ENCODE measurements around the gene PCBP3. TPM values are rescaled to one million over a fixed set of nuclear protein-coding genes. Genes with fewer than 3 reads are reported as not detected.
"Not testable (repeated sequence)": the region's sequence is repeated elsewhere in the genome, so short reads cannot be mapped to it uniquely, and the experiment has no call there.

The PCBP3 gene
- total and polyA plus RNA-seq, 10 of the 15 experiments (the other 5 are each of a cell fraction or from before 2014, with no cell fraction given) = 0.09 to 1.3 (median 0.46) TPM; not detected in 3

DNA sequence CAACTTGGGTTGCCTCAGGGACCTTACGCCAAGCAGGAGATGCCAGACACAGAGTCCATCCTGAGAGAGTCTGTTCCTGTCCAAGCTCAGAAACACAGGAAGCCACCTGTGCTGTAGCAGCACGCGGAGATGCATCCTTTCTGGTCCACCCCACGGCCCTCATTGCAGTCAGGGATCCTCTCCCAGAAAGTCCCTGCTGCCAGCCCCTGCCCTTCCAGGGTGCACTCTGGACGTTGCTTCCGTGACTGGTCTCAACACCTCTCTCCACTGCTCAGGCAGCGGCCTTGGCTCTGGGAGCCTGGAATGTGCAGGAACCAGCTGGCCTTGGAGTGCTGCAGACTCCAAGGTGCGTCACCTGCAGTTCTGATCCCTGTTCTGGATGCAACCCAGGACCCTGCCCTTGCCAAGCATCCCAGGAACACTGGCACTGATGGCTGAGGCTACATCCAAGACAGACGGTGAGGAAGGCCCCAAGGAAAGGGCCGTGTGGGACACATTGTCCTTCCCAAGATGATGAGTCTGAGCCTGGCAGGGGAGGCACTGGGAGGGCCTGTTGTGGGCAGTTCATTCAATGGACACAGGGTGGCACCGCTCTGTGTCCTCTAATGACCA, 316.4 kb downstream of the PCBP3 start:
- intact Hi-C loops (cut with micrococcal nuclease; ENCODE audit: unreplicated experiment) (no loop called here), in situ Hi-C loops (cut with MboI) (no loop called here)
- no peaks in the 10 kb centered on the region for H3K4me1 ChIP-seq (ENCODE audit: control insufficient read depth, insufficient read depth, low read length)
- no peak overlapping the region for H2AFZ ChIP-seq (ENCODE audit: control insufficient read depth, low read depth, low read length)
- no peak overlapping the region for H3K4me3 ChIP-seq
- no peaks in the 10 kb centered on the region for H4K20me1 ChIP-seq (ENCODE audit: control insufficient read depth, insufficient read depth)
- BruUV-seq (replicated peaks) = no TSS peak
- ChIA-PET CTCF (no interaction called here), RAD21 (ENCODE audit: unreplicated experiment) (no interaction called here), POLR2A (no interaction called here), SMC1A (ENCODE audit: uncharacterized antibody, unreplicated experiment) (no interaction called here)
- H3K9me3 ChIP-seq (replicated peaks; ENCODE audit: control insufficient read depth, insufficient read depth, low read length) = peaks cover 2% of the 10 kb centered on the region; the same call in 1 of the 3 replicates
- H3K36me3 ChIP-seq (ENCODE audit: control insufficient read depth in 2 of 2, insufficient read depth in 2 of 2, low read length in 1 of 2) = no peaks in the 10 kb centered on the region
- ATAC-seq (no peak), DNase-seq (ENCODE audit: low read depth, low spot score) (no peak), FAIRE-seq (no peak)
- 16% methylated on average over 11 of the region's 11 CpGs for WGBS (ENCODE audit: insufficient coverage, insufficient replicate concordance, low lambda C conversion rate, missing lambda C conversion rate)
- no peak overlapping the region for H3K9ac ChIP-seq (ENCODE audit: control insufficient read depth, insufficient read depth, low read length)
- H3K27me3 ChIP-seq (replicated peaks in 1 of 2; ENCODE audit: control insufficient read depth in 2 of 2, insufficient read depth in 2 of 2, low read length in 1 of 2) = no peaks in the 10 kb centered on the region
- TF ChIP-seq HDAC2 (IDR thresholded peaks at IDR 0.05) = no peak
- no peak for TF ChIP-seq SMAD1 (IDR thresholded peaks at IDR 0.05; ENCODE audit: low read depth, partially characterized antibody)
- no peak for TF ChIP-seq ESRRA (IDR thresholded peaks at IDR 0.05; ENCODE audit: low read length)
- no peak for TF ChIP-seq CBX3 (IDR thresholded peaks at IDR 0.05; ENCODE audit: borderline replicate concordance, low read depth)
- TF ChIP-seq CBFB (IDR thresholded peaks at IDR 0.05; ENCODE audit: low read depth) = no peak
- no peak for TF ChIP-seq ATF7 (IDR thresholded peaks at IDR 0.05; ENCODE audit: low read depth)
- no peak for TF ChIP-seq PML (IDR thresholded peaks at IDR 0.05; ENCODE audit: low read length)
- TF ChIP-seq RUNX3 (IDR thresholded peaks at IDR 0.05; ENCODE audit: low read length) = no peak
- no peak for TF ChIP-seq RCOR1 (conservative IDR thresholded peaks at IDR 0.05; ENCODE audit: low read depth, low read length)
- no peak for TF ChIP-seq TARDBP (IDR thresholded peaks at IDR 0.05; ENCODE audit: borderline replicate concordance)
- no peak overlapping the region for H3K27ac ChIP-seq (ENCODE audit: control insufficient read depth, insufficient read depth)
- no peak overlapping the region for H3K4me2 ChIP-seq (ENCODE audit: control insufficient read depth, insufficient read depth)
- H3K79me2 ChIP-seq (ENCODE audit: control insufficient read depth, insufficient read depth, low read length) = no peaks in the 10 kb centered on the region

DNA sequence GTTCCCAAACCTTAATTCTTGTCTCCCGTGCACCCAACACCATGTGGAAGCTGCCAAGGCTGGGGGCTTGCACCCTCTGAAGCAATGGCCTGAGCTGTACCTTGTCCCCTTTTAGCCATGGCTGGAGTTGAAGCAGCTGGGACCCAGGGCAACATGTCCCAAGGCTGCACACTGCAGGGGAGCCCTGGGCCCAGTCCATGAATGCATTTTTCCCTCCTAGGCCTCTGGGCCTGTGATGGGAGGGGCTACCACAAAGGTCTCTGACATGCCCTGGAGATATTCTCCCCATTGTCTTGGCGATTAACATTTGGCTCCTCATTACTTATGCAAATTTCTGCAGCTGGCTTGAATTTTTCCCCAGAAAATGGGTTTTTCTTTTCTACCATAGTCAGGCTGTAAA, 317.9 kb downstream of the PCBP3 start:
- WGBS (ENCODE audit: insufficient coverage, insufficient replicate concordance, low lambda C conversion rate, missing lambda C conversion rate) = 0% methylated on average over 2 of the region's 2 CpGs
- H3K9me3 ChIP-seq (replicated peaks; ENCODE audit: control insufficient read depth, insufficient read depth, low read length); H3K4me3 ChIP-seq; BruUV-seq (replicated peaks); RAD21 ChIA-PET (ENCODE audit: unreplicated experiment); H3K4me2 ChIP-seq (ENCODE audit: control insufficient read depth, insufficient read depth); POLR2A ChIA-PET; H3K9ac ChIP-seq (ENCODE audit: control insufficient read depth, insufficient read depth, low read length); H3K4me1 ChIP-seq (ENCODE audit: control insufficient read depth, insufficient read depth, low read length); intact Hi-C loops (cut with micrococcal nuclease; ENCODE audit: unreplicated experiment); ATAC-seq; H4K20me1 ChIP-seq (ENCODE audit: control insufficient read depth, insufficient read depth); H3K79me2 ChIP-seq (ENCODE audit: control insufficient read depth, insufficient read depth, low read length); H3K36me3 ChIP-seq (ENCODE audit: control insufficient read depth in 2 of 2, insufficient read depth in 2 of 2, low read length in 1 of 2); FAIRE-seq; DNase-seq (ENCODE audit: low read depth, low spot score); H3K27me3 ChIP-seq (replicated peaks in 1 of 2; ENCODE audit: control insufficient read depth in 2 of 2, insufficient read depth in 2 of 2, low read length in 1 of 2); H3K27ac ChIP-seq (ENCODE audit: control insufficient read depth, insufficient read depth); in situ Hi-C loops (cut with MboI); H2AFZ ChIP-seq (ENCODE audit: control insufficient read depth, low read depth, low read length); SMC1A ChIA-PET (ENCODE audit: uncharacterized antibody, unreplicated experiment): not testable (repeated sequence)
- CTCF ChIA-PET = interaction anchor here (0.9 kb wide), 1 partner anchor 8 kb away, joined by 3 read pairs; no protein-coding TSS in a partner anchor

Measured in GM12878 (cell line).